Activated gamma-delta T cell treated with Interleukin-2 at 50 U/mL for 16 hours (primary cell): ENCODE results near the gene SLC35A3.
A peak's percentile ranks its signal among the peaks of the same experiment; 100 is the strongest.
"Not testable (repeated sequence)": the region's sequence is repeated elsewhere in the genome, so short reads cannot be mapped to it uniquely, and the experiment has no call there.

Experiments
- DNase-seq: peaks from one replicate; pipeline ENCODE4 v3.0.0-alpha.2; 2020

Gene SLC35A3

DNA sequence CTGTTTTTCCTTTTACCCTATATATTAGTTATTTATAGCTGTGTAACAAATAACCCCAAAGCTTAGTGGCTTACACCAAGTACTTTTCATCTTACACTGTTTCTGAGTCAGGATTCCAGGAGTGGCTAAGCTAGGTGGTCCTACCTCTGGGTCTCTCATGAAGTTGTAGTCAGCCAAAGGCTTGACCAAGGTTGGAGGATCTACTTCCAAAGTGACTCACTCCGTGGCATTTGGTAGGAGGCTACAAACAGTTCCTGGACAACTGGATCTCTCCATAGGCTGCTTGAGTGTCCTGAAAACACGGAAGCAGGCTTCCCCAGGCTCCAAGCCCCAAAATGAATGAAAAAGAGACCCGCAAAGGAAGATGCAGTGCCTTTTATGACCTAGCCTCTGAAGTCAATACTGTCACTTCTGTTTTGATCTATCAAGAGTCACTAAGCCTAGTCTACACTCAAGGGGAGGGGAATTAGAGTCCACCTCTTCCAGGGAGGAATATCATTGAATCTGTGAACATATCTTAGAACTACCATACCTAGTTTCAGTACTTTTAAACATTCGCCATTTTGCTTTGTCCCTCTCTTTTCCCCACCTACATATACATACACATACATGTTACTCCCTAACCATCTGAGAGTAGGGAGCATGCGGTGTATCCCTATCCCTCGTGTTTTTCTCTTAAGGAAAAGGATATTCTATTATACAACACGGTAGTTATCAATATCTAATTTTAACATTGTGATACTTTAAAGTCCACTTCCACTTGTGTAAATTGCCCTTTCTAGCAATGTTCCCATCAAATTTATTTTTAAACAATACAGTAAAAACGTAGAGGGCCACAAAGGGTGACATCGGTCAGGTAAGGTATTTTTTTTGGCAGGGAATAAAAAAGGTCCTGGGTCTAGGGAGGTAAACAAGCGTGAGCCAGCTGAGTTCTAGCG lies 67.2 kb downstream of the SLC35A3 start:
- DNase-seq, result no peak

DNA sequence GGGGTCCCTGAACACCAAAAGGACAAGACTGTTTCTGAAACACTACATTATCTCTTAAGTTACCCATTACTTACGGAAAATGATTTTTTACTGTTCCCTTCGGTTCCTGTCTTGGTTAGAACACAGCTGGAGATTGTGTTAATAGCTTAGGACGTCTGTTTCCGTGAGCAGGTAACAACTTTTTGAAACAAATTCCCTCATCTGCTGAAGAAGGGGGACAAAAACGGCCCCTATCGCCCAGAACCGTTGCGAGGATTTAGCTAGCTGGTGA lies 67.8 kb downstream of the SLC35A3 start:
- DNase-seq, result no peak

DNA sequence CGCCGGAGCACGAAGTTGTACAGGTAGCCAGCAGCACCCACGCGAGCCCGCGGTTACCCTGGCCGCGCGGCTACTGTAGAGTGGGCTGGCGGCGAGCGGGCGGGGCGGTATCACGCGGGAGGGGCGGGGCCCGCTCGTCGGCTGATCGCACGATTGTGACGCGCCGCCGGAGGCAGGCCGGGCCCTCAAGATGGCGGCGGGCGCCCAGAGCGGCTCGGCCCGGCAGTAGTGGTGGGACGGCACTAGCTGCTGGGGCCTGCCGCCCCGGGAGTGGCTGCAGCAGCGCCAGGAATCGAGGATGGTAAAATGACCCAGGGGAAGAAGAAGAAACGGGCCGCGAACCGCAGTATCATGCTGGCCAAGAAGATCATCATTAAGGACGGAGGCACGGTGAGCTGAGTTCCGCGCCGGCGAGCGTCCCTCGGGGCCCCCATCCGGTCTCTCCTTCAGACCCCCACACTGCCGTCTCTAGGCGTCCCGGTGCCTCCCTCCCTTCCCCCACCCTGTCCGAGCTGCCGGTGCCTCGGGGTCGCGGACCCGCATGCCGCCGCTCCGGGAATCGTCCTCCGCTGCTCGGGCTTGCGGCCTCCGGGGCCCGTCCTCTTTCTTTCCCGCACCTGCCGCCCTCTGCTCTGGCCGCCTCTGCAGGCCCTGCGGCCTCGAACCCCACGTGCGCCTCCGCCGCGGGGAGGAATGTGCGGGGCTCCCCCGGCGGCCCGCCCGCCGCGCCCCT lies 68.3 kb downstream of the SLC35A3 start:
- DNase-seq, result peak; percentile 83

DNA sequence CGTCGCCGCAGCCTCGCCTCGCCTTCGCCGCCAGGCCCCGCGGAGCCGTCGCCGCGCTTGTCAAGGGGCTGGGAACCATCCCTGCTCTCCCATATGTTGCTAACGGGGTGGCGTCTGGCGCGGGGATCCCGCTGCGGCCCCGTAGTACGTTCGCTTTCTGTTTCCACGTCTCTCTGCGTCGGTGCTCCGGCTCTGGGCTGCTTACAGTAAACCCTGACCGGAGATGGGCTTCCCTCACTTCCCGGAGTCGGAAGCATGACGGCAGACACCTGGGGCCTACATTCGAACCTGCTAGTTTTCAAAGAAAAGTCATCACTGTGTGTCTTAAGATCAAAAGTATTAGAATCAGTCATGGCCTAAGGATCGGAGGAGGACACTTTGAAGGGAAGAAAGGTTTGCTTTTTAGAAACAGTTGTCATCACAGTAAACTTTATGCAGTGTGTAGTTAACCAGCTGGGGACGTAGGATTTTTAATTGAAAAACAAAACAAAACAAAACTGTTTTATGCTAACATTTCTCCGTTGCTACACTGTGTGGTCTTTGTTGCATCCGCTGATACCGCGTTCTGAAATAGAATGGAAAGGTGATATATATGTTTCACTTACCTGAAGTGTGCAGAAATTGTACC lies 69.0 kb downstream of the SLC35A3 start:
- DNase-seq, result peak; percentile 53

DNA sequence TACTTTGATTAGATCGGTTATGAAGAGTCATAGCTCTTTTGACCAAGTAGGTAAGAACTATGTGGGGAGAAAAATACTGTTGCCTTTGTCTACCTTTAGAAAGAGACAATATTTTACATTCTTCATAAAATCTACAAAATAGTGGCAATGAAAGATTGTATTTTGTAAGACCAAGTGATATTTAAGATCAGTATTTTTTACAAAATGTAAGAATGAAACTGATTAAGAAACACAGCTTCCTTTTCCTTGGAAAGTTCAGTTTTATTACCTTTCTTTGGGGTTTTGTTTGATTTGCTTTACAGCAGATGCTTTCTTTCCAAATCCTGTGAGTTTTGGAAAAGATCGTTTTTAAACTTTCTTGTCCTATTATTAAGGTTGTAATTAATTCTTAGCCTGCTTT lies 69.8 kb downstream of the SLC35A3 start:
- no peak for DNase-seq

DNA sequence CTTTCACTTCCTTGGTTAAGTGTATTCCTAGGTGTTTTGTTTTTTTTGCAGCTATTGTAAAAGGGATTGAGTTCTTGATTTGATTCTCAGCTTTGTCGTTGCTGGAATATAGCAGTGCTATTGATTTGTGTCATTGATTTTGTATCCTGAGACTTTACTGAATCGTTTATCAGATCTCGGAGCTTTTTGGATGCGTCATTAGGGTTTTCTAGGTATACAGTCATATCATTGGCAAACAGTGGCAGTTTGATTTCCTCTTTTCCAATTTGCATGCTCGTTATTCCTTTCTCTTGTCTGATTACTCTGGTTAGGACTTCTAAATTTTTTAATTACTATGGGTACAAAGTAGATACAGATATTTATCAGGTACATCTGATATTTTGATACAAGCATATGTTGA lies 75.4 kb downstream of the SLC35A3 start:
- DNase-seq, result no peak

DNA sequence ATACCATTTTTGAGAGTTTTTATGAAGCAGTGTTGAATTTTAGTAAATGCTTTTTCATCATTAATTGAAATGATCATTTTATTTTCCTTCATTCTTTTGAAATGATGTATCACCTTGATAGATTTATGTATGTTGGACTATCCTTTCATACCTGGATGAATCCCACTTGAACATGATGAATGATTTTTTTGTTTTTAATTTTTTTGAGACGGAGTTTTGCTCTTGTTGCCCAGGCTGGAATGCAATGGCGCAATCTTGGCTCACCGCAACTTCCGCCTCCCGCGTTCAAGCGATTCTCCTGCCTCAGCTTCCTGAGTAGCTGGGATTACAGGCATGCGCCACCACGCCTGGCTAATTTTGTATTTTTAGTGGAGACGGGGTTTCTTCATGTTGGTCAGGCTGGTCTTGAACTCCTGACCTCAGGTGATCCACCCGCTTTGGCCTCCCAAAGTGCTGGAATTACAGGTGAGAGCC lies 77.5 kb downstream of the SLC35A3 start:
- not testable (repeated sequence) for DNase-seq

DNA sequence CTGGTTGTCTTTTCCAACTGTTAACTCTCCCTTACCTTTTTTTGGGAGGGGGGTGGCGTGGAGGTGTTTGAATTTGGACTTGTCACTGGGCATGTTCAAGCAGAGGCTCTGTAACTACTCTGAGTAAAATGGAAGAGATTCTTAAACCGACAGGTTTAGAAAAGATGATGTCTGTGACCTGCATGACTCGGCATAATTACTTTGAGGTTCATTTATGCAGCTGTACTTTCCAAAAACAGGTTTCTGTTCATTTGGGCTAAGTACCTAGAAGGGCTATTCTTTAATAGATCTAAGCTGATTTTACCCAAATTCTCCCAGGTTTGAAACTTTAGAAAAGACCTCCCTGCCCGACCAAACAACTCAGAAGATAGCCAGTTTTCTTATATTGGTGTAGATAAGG lies 80.3 kb downstream of the SLC35A3 start:
- DNase-seq, result no peak

DNA sequence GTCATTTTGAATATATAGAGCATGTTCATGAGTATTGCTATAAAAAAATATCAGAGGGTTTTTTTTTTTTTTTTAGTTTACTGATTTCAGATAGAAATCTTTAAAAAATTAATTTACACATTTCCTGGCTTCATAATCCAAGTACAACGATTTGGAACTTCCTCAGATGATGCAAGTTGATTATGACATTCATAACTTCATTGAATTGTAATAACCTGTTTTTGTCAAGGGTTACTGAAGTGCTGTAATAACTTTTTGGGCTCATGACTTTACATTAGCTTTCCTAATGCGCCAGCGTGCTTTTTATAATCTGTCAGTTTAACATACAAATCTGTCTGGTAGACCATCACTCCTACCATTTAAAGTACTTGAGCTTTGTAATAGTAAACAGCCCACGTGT lies 81.6 kb downstream of the SLC35A3 start:
- DNase-seq, result no peak

DNA sequence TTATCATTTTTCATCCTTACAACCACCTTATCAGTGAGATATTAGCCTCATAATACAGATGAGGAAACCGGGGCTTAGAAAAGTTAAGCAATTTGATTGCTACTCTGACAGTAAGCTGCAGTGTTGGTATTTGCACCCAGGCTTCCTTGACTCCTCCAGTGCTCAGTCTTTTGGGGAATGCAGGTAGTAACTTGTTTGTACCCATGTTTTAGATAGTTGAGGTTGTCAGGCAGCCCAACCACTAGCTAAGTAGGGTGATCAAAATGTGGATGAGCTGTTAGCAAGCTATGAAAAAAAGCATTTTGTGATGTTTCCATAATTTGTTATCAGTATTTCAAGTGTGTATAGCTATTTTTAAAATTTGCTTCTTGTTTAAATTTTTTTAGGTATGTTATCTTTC lies 82.1 kb downstream of the SLC35A3 start:
- no peak for DNase-seq

DNA sequence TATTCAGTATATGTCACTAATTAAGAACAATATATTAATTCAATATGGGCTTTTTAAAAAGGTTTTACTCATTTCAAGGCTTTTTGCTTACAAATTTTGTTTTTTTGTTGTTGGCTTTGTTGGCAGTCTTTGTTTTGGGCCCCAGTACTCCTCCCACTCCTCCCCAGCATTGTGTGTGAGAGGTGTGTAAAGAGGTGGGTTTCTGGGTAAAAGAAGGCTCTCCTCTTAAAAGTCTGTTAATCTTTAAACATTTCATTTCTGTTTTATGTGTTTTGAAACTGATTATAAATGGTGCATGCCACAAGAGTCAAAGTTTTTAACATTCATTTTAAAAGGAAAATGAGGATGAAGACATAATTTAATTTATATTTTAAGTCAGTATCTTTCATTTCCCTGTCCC lies 83.3 kb downstream of the SLC35A3 start:
- no peak for DNase-seq

DNA sequence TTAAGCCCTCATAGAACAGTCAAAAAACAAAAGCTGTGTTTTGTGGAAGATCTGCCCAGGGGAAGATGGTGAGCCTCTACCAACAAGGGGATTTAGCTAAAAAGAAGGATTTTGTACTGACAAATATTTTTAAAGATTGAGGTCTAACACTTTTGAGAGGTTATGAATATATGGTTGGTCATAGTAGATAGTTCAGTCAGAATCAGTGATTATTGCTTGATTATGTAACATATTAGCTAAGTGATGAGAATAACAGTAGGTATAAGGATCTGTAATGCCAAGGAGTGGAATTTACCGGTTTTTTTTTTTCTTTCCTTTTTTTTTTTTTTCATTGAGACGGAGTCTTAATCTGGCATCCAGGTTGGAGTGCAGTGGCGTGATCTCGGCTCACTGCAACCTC lies 83.9 kb downstream of the SLC35A3 start:
- DNase-seq, result no peak

DNA sequence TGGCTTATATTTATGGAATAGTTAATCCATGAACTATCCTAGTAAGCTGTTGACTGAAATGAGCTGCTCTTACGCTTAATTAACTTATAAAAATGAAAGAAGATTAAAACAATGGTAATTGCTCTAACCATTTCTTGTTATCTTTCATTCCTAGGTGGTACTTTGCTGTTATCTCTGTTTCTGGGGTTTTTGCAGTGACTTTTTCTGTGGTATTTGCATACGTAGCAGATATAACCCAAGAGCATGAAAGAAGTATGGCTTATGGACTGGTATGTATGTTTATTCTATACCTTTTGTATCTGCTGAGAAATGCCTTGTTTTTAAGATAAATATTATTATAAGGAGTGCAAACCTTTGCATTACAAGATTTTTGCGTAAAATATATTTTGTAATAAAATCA lies 91.9 kb downstream of the SLC35A3 start:
- DNase-seq, result no peak

DNA sequence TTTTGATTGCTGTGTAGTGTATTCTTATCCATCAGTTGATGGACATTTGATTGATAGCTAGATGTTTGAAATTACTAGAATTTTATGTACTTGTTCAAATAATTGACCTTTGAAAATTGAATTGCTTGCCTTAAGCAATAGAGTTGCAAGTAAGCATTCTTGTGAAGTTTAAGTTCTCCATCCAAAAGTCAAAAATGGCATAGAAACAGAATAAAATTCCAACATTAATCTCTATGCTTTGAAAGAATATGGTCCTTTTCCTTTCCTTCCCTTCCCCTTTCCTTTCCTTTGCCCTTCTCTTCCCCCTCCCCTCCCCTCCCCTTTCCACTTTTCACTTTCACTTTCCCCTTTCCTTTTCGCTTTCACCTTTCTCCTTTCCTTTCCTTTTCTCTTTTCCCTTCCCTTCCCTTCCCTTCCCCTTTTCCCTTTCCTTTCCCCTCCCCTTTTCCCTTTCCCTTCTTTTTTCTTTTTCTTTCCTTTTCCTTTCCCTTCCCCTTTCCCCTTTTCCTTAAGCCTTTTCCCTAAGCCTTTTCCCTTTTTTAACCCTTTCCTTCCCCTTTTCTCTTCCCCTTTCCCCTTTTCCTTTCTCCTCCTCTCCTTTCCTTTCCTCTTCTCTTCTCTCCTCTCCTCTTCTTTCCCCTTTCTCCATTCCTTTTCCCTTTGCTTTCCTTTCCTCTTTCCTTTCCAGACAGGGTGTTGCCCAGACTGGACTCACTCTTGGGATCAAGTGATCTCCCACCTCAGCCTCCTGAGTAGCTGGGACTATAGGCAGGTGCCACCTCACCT lies 95.6 kb downstream of the SLC35A3 start:
- DNase-seq, result no peak

DNA sequence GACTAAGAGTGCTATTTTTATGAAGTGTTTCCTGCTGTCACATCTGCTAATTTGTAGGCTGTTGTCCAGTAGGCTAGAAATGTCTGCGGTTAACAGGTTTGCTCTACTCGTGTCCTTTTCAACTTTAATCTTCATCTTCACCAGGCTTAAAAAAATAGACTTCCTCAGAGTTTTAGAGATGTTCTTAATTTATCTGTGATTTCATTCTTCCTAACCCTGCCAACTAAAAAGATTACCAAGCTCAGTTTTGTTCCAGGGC lies 96.1 kb downstream of the SLC35A3 start:
- DNase-seq, result no peak

DNA sequence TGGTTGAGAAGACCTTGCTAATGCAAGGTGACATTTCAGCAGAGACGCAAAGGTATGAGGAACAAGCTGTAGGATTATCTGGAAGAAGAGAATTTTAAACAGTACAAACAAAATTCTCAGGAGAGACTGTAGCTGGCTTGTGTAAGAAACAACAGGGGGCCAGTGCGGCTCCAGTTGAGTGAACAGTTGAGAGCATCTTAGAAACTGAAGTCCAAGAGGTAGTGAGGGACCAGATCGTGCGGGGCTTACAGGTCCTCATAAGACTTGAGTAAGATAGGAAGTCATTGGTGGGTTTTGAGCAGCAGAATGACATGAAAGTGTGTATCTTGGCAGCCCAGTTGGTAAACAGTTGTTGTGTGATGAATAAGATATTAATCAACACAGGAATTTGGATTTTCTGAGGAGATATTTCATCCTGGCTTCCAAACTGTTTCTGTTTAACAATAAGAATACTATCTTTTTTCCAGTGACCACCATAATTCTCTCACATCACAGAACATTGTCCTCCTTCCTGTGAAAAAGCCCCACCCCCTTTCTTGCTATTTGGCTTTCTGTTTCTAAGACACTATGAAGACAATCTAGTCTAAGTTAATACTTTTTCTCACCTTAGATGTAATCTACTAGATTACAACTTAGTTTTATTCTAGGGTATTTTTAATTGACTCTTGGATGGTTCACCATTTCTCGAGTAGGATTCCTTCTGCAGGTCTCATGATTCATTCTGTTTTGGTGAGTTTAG lies 100.6 kb downstream of the SLC35A3 start:
- DNase-seq, result no peak

DNA sequence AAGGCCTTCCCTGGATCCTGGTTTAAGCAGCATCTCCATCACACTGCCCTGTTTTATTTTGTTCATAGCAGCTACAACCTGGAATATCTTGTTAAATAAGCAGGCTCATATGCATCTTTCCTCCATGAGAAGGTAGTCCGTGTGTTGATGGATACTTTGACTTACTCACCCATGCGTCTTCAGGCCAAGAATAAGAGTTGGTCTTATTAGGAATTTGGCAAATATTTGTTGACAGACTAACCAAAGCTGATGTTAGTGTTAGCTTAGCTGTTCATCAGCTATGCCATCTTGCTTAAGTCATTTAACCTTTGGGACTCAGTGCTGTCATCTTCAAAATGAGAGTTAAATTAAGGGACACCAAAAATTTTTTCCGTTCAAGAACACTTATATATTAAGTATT lies 103.7 kb downstream of the SLC35A3 start:
- no peak for DNase-seq

DNA sequence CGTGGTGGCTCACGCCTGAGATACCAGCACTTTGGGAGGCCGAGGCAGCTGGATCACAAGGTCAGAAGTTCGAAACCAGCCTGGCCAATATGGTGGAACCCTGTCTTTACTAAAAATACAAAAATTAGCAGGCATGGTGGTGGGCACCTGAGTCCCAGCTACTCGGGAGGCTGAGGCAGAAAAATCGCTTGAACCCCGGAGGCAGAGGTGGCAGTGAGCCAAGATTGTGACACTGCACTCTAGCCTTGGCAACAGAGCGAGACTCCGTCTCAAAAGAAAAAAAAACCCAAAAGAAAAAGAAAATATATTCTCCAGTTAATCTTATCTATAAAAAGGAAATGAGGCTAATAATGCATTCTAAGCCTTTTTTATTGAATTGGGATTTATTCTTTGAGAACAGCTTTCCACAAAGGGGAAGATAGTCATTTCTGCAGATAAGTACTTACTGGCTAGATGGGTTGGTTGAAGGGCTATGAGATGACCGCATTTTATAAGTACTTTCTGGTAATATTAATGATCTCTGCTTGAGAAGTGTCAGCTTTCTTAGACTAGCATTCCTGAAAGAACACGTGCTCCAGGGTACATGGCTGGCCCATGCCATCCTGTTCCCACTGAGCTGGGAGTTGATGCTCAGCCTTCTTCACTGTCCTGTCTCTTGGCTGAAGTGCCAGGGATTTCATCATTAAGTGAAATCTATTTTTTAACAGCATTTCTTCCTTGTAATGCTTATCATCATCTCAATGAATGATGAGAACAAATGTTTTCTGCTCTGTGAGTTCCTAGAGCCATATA lies 105.0 kb downstream of the SLC35A3 start:
- no peak for DNase-seq

DNA sequence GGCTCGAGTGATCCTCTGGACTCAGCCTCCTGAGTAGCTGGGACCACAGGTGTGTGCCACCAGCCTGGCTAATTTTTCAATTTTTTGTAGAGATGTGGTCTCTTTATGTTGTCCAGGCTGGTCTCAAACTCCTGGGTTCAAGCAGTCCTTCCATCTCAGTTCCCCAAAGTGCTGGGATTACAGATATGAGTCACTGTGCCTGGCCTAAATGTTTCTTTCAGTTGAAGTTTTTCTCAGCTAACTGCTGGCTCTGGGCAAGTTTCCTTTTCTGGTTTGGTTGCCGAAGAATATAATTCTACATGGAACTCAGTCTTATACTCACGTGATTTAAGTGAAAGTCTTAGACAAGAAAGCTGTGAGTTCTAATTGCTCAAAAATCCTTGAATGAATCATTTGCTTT lies 106.0 kb downstream of the SLC35A3 start:
- DNase-seq, result no peak

DNA sequence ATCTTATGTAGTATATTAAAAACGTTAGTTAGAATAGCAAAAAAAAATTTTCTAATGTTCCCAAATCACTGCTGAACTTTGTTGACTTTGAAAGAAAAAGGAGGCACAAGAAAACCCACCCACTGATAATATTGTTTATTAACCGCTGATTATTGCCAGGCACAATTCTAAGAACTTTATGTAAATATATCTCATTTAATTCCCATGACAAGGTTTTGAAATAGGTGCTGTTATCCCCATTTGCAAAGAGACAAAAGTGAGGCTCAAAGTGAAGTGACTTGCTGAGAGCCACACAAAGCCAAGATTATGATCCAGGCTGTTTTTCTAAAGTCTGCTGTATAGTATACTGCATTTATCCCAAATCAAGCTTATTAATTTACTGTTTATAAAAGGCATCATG lies 106.5 kb downstream of the SLC35A3 start:
- DNase-seq, result no peak

DNA sequence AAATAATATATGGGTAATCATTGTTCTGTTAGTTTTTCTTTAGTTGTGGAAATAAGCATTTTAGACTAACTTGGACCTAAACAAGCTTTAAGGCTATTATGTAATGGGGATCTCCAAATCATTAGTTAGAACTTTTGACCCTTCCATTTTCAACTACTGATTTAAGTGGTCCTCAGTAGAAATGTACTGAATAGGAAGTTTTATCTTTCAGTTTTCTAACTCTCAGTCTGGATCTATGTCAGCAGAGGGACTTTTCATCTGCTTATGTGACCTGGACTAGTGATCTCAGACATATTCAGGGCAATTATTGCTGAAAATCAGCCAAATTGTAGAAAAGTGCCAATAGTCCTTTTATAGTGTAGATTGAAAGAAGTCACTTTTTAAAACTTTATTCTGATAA lies 106.9 kb downstream of the SLC35A3 start:
- no peak for DNase-seq

DNA sequence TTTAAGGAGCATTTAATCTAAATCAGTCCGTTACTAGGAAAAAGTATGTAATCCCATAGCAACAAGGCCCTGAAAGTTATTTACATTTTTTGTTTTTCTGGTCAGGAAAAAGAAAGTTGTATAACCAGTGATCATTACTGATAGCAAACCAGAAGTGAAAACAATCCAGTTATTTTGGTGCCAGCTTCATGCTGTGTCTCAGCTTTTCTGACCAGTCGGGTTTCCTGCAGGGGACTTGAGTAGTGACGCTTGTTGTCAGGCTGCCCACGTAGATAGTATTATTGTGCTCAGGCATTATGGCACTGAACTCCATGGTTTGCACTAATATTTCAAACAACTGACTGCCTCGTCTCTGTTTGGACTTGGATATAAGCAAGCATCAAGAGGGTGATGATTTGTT lies 107.7 kb downstream of the SLC35A3 start:
- DNase-seq, result no peak
